ENCODE data around the gene ARHGAP44.
"Not testable (repeated sequence)": the region's sequence is repeated elsewhere in the genome, so short reads cannot be mapped to it uniquely, and the experiment has no call there.

The ARHGAP44 gene

GRCh38 chr17:12966413-12966812 is 177.1 kb downstream of the ARHGAP44 start:
- no peak overlapping the region for H3K4me3 Mint-ChIP-seq
- peaks cover 4% of the 10 kb centered on the region for H3K27me3 Mint-ChIP-seq (ENCODE audit: low read depth)
- DNase-seq (ENCODE audit: low spot score), result no peak

GRCh38 chr17:12967962-12968361 is 178.7 kb downstream of the ARHGAP44 start:
- no peak overlapping the region for H3K27ac Mint-ChIP-seq
- H3K4me1 Mint-ChIP-seq (ENCODE audit: low read depth), result no peaks in the 10 kb centered on the region
- no peak overlapping the region for H3K4me3 Mint-ChIP-seq
- no peak for DNase-seq (ENCODE audit: low spot score)
- H3K9me3 Mint-ChIP-seq, result no peaks in the 10 kb centered on the region
- peaks cover 11% of the 10 kb centered on the region for H3K27me3 Mint-ChIP-seq (ENCODE audit: low read depth)
- H3K36me3 Mint-ChIP-seq (ENCODE audit: low read depth), result no peaks in the 10 kb centered on the region

More at GRCh38 chr17:12966413-12966812, 177.1 kb downstream of the ARHGAP44 start:
- no peak overlapping the region for H3K27ac Mint-ChIP-seq
- no peaks in the 10 kb centered on the region for H3K9me3 Mint-ChIP-seq
- no peaks in the 10 kb centered on the region for H3K4me1 Mint-ChIP-seq (ENCODE audit: low read depth)
- no peaks in the 10 kb centered on the region for H3K36me3 Mint-ChIP-seq (ENCODE audit: low read depth)

GRCh38 chr17:12973496-12974004 is 184.3 kb downstream of the ARHGAP44 start:
- Mint-ChIP-seq H3K27me3 (ENCODE audit: low read depth) (peaks cover 16% of the 10 kb centered on the region), H3K4me1 (ENCODE audit: low read depth) (no peaks in the 10 kb centered on the region), H3K9me3 (no peaks in the 10 kb centered on the region), H3K27ac (no peak overlapping the region), H3K4me3 (no peak overlapping the region), H3K36me3 (ENCODE audit: low read depth) (no peaks in the 10 kb centered on the region)
- DNase-seq (ENCODE audit: low spot score), result no peak

GRCh38 chr17:12974005-12974531 is 184.8 kb downstream of the ARHGAP44 start:
- DNase-seq (ENCODE audit: low spot score), result no peak
- Mint-ChIP-seq H3K27me3 (ENCODE audit: low read depth) (peaks cover 16% of the 10 kb centered on the region), H3K36me3 (ENCODE audit: low read depth) (no peaks in the 10 kb centered on the region), H3K27ac (no peak overlapping the region), H3K4me1 (ENCODE audit: low read depth) (no peaks in the 10 kb centered on the region), H3K9me3 (no peaks in the 10 kb centered on the region), H3K4me3 (no peak overlapping the region)

DNA sequence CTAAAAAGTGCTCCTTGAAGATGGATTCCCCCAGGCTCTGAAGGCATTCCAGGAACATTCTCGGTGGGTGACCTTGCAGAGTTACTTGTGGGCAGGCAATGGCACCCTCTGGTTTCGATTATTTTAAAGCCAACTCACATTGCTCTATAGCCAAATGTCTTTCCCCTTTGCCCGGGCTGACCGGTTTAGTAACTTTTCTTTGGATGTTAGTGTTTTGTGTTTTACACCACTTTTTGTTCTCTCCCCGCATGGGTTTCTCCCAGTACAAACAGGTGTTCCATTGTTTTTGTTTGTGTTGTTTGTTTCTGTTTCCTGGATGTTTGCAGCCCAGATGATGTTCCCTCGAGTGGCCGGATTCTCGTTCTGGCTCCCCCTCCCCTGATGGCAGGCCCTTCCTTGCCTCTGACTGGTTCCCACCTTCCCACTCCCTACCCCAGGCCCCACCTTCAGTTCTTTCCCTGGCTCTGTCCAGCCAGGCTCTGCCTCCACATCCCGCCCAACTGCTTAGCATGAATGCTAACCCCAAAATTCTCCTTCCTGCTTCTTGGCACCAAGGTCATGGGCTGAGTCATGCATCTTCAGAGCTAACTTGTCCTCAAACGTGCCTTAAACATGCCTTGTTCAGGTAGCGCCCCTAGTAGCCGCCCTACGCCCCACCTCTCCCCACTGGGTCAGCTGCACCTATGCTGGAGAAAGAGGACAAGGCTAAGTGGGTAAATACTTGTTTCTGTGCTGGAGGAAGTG is 187.9 kb downstream of the ARHGAP44 start:
- Mint-ChIP-seq H3K36me3 (ENCODE audit: low read depth) (no peaks in the 10 kb centered on the region), H3K27me3 (ENCODE audit: low read depth) (peaks cover 9% of the 10 kb centered on the region), H3K4me3 (no peak overlapping the region), H3K9me3 (no peaks in the 10 kb centered on the region), H3K4me1 (ENCODE audit: low read depth) (no peaks in the 10 kb centered on the region), H3K27ac (no peak overlapping the region)
- DNase-seq (ENCODE audit: low spot score), result no peak

DNA sequence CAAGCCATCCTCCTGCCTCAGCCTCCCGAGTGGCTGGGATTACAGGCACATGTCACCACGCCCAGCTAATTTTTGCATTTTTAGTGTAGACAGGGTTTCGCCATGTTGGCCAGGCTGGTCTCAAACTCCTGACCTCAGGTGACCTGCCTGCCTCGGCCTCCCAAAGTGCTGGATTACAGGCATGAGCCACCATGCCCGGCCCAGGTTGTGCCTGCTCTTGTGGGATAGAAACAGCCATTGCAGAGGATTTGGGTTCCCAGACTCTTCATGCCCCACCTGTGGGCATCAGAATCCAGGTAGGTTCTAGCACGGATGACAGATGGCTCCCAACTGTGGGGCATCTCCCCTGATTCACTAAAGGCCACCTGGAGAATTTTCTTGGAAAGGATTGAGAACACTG is 189.5 kb downstream of the ARHGAP44 start:
- DNase-seq (ENCODE audit: low spot score); H3K4me1 Mint-ChIP-seq (ENCODE audit: low read depth); H3K27me3 Mint-ChIP-seq (ENCODE audit: low read depth); H3K36me3 Mint-ChIP-seq (ENCODE audit: low read depth); H3K4me3 Mint-ChIP-seq; H3K27ac Mint-ChIP-seq; H3K9me3 Mint-ChIP-seq: not testable (repeated sequence)

- Mint-ChIP-seq H3K27ac (no peak overlapping the region), H3K36me3 (ENCODE audit: low read depth) (no peaks in the 10 kb centered on the region), H3K9me3 (peaks cover 3% of the 10 kb centered on the region), H3K4me3 (no peak overlapping the region), H3K4me1 (ENCODE audit: low read depth) (no peaks in the 10 kb centered on the region), H3K27me3 (ENCODE audit: low read depth) (peaks cover 4% of the 10 kb centered on the region)
- no peak for DNase-seq (ENCODE audit: low spot score)
Observed at GRCh38 chr17:12979246-12979645, 189.9 kb downstream of the ARHGAP44 start.

DNA sequence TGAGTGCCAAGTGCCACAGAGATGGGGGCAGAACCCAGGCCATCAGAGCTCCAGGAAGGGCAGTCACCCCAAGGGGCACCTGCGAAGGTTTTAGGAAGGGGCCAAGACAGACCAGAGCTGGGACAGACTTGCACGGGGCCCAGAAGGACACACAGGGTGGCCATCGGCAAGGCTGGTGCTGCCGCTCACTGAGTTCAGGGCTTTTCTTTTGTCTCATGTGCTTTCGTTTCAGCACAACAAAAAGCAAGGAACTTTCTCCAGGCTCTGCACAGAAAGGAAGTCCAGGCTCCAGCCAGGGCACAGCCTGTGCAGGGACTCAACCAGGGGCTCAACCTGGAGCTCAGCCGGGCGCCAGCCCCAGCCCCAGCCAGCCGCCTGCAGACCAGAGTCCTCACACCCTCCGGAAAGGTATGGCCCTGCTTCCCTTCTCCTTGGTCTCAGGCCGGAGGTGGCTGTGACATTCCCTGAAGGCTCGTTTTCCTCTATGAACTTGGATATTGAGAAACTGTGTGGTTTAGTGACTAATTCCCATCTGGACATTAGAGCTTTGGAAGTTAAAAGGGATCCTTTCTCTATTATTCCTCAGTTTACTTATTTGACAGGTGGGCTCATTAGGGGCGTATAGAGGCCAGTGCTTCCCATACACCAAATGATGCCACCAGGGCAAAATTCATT is 190.7 kb downstream of the ARHGAP44 start:
- no peak overlapping the region for H3K4me3 Mint-ChIP-seq
- H3K27me3 Mint-ChIP-seq (ENCODE audit: low read depth), result no peaks in the 10 kb centered on the region
- H3K36me3 Mint-ChIP-seq (ENCODE audit: low read depth), result no peaks in the 10 kb centered on the region
- no peak overlapping the region for H3K27ac Mint-ChIP-seq
- H3K9me3 Mint-ChIP-seq, result peaks cover 3% of the 10 kb centered on the region
- no peak for DNase-seq (ENCODE audit: low spot score)
- H3K4me1 Mint-ChIP-seq (ENCODE audit: low read depth), result no peaks in the 10 kb centered on the region

DNA sequence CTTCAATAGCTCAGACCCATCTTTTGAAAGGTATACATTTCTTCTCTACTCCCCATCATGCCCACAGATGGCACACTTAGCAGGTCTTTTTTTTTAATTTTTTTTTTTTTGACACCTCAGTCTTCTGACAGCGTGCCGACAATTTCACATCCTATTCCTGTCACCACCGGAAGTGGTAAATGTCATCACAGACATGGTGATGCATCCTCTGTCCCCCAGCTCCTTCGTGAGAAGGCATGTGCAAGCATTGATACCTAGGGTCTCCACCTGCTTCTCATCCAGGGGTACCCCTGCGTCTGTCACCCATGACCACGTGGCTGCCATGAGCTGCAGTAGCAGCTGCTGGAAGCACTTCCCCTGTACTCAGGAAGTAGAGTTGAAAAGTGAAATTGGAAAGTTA is 192.9 kb downstream of the ARHGAP44 start:
- no peaks in the 10 kb centered on the region for H3K4me1 Mint-ChIP-seq (ENCODE audit: low read depth)
- H3K36me3 Mint-ChIP-seq (ENCODE audit: low read depth), result no peaks in the 10 kb centered on the region
- no peak overlapping the region for H3K4me3 Mint-ChIP-seq
- no peaks in the 10 kb centered on the region for H3K27me3 Mint-ChIP-seq (ENCODE audit: low read depth)
- peaks cover 3% of the 10 kb centered on the region for H3K9me3 Mint-ChIP-seq
- H3K27ac Mint-ChIP-seq, result no peak overlapping the region
- no peak for DNase-seq (ENCODE audit: low spot score)

DNA sequence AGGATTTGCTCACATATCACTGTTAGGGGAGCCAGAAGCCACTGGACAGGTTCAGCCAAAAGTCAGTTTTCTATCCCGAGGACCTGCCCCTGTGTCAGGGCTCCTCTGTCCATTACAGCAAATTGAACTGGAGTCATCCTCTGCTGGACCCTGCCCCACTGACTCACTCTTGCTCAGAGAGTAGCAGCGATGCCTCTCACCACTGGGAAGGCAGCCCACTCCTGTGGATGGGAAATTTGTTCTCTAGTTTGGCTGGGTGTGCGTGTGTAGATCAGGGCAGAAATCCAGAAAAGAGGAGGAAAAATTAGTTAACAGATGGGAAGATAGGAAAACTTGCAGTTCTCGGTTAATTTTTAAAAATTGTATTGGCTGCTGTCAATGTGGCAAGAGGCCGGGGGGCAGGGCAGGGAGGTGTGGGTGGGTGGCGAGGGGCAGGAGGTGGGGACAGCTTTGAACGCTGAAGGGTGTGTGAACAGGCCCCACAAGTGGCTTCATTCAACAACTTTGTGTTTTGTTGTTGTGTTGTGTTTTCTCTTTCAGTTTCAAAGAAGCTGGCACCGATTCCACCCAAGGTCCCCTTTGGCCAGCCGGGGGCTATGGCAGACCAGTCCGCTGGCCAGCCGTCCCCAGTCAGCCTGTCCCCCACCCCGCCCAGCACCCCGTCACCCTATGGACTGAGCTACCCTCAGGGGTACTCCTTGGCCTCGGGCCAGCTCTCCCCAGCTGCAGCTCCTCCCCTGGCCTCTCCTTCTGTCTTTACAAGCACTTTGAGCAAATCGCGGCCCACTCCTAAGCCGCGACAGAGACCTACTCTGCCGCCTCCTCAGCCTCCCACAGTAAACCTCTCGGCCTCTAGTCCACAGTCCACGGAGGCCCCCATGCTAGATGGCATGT is 194.9 kb downstream of the ARHGAP44 start:
- H3K27ac Mint-ChIP-seq, result no peak overlapping the region

DNA sequence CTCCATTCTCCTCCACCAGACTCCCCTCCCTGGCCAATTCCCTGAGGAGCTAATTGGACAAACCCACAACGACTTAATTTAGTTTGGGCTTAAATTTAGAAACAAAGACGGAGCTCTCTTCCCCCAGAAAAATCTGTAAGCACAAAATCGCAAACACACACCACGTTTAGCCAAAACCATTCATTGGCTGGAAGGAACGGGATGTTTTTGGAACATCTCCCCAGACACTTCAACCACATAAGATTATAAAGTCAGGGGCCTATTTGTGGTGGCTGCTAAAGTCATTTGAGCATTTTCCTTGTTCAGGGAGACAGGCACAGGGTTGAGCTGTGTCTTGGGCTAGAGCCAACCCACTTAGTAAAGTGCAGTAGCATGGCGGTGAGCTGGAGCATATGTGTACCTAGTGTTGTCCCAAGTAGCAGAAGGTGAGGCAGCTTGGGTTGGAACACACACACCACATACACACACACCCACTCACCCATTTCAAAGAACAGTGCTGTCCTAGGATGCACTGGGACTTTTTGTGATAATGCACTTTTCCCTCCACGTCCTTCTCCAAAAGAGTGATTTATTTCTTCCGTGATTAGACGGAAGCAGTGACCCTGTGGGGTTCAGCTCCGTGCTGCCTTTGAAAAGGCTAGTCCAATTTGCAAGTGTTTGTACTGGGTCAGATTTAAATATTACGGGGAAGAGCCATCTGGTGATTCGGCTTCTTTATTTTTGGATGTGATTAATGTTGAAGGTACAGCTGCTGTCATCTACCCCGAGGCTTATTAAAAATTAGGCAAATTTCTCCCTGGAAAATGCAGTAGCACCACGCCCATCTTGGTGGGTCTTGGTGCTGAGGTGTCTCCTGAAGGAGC is 196.4 kb downstream of the ARHGAP44 start:
- peaks cover 3% of the 10 kb centered on the region for H3K9me3 Mint-ChIP-seq
- H3K27me3 Mint-ChIP-seq (ENCODE audit: low read depth), result no peaks in the 10 kb centered on the region
- H3K4me3 Mint-ChIP-seq, result no peak overlapping the region
- H3K27ac Mint-ChIP-seq, result no peak overlapping the region
- no peak for DNase-seq (ENCODE audit: low spot score)
- peaks cover 7% of the 10 kb centered on the region for H3K36me3 Mint-ChIP-seq (ENCODE audit: low read depth)
- H3K4me1 Mint-ChIP-seq (ENCODE audit: low read depth), result no peaks in the 10 kb centered on the region

More for the DNA sequence above, 194.9 kb downstream of the ARHGAP44 start:
- H3K4me3 Mint-ChIP-seq, result no peak overlapping the region
- H3K9me3 Mint-ChIP-seq, result peaks cover 3% of the 10 kb centered on the region
- DNase-seq (ENCODE audit: low spot score), result no peak
- no peaks in the 10 kb centered on the region for H3K4me1 Mint-ChIP-seq (ENCODE audit: low read depth)
- no peaks in the 10 kb centered on the region for H3K27me3 Mint-ChIP-seq (ENCODE audit: low read depth)
- H3K36me3 Mint-ChIP-seq (ENCODE audit: low read depth), result no peaks in the 10 kb centered on the region

- H3K27me3 Mint-ChIP-seq (ENCODE audit: low read depth), result no peaks in the 10 kb centered on the region
- H3K4me1 Mint-ChIP-seq (ENCODE audit: low read depth), result no peaks in the 10 kb centered on the region
- H3K9me3 Mint-ChIP-seq, result peaks cover 3% of the 10 kb centered on the region
- H3K36me3 Mint-ChIP-seq (ENCODE audit: low read depth), result peaks cover 18% of the 10 kb centered on the region
- H3K27ac Mint-ChIP-seq, result no peak overlapping the region
- no peak overlapping the region for H3K4me3 Mint-ChIP-seq
- no peak for DNase-seq (ENCODE audit: low spot score)
Observed at GRCh38 chr17:12987120-12987519, 197.8 kb downstream of the ARHGAP44 start.

All from T-helper 2 cell treated with Interferon-gamma antibody and Interleukin-4, amounts not matched to agents 5 μg/mL and 100 μg/mL, for 36 hours (primary cell).